Activated CD4-positive, alpha-beta T cell treated with anti-CD3 and anti-CD28 coated beads, Interleukin-2, amount 50 U/mL, for 1 hour (primary cell): ENCODE data around the gene RAPGEF4.
A peak's percentile ranks its signal among the peaks of the same experiment; 100 is the strongest.

Experiments used
- DNase-seq: peaks from one replicate; pipeline ENCODE4 v3.0.0-alpha.2; 2020

Gene RAPGEF4

DNA sequence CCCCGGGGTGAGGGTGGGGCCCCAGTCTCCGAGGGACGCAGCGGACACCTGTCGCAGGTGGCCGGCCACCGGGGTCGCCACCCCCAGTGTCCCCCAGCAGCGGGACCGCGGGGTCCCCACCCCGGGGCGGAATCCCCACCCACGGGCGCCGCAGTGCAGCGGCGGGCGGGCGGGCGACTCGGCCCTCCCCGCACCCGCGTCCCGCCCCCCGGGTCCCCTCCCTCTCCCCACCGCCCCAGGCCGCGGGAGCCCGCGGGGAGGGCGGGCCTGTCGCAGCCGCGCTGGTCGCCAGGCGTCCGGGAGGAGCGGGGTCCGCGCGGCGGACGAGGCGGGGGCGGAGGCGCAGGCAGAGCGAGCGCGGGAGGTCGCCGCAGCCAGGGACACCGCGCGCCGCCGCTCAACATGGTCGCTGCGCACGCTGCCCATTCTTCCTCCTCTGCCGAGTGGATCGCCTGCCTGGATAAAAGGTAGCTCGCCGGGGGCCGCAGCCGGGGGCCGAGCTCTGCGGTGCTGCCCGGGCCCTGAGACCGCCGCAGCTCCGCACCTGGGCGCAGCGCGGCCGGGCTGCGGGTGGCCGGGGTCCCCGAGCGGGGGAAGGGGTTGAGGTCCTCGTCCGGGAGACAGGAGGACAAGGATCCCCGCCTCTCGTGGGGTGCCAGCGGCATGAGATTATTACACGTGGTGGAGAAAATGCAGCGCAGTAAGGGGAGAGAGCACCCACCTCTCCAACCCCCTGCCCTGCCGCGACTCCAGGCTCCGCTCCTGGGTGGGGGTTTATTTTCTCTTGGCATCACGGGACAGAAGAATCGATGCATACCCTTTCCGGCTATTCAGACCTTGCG is at the start of gene RAPGEF4:
RAPGEF4 (plus strand) TSS at position 264 of the 842 bp plus-strand sequence; CDS start at position 403, 139 bp downstream.
- DNase-seq = no peak

DNA sequence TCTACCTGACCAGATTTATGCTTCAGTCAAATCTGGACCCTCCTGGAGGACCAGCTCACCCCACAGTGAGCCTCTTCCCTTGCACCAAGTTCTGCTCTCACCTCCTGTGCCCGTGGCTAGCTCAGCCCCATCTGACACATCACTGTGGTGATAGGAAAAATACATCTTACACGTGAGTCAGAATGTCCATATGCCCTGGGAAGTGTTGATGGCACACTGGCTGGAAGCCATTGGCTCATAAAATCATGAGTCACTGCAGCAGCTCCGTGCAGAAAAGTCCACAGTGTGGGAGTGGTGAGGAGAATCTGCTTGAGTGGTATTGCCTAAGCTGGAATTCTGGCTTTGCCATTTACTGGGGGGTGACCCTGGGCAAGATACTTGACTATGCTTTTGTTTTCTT is 42.6 kb upstream of the RAPGEF4 start:
- no peak for DNase-seq

DNA sequence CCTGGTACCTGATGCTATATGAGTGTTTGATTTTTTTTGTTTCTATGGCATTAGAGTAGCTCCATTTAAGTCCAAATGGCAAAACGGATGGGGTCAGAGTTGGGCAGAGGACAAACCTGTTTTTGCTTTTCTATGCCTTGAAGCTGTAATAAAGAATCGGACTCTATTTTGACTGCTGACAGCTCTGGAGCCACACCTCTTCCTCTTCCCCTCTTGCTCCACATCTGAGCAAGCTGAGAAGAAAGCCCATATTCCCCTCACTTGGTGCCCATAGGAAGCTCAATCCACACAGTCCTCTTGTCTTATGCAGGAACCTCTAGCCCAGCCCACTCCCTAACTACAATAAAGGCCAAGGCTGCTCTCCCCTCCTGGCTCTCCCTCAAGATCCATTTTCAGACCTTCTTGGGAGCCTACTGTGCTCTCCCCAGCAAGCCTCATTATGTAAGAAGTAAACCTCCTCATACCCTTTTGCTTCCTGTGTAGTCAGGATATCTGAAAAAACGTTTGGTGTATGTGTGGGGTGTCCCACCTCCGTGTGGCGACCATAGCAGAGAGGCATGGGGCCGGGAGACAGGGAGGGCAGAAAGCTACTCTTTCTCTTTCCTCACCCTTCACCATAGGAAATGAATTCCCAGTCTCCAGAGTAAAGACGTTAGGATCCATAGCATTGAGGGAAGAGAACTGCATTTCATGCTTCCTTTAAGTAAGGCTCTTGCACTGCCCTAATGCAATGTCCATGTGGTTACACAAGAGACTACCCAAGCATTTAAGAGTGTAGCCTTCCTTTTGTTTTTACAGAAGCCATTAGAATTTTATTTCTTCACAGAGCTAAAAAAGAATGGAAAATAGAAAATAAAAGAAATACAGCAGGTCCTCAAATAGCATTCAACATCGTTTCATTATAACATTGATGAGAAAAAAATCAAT is 41.9 kb upstream of the RAPGEF4 start:
- DNase-seq = no peak

DNA sequence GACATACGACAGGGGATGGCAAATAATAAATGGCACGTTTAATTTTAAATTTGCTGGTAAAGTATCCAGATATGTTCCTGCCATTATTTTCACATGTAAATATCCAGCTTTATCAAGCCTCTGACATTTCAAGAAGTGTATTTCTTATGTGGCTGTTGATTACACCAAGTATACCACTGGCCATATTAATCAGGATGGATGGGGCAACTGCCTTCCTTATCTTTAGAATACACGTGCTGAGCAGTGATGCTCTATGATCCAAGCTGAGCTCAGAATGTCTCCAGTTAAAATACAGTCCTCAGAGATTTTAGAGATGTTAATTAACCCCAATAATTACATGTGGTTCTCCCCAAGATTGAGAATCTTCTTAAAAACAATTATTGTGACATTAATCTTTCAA is 38.3 kb upstream of the RAPGEF4 start:
- DNase-seq = no peak

DNA sequence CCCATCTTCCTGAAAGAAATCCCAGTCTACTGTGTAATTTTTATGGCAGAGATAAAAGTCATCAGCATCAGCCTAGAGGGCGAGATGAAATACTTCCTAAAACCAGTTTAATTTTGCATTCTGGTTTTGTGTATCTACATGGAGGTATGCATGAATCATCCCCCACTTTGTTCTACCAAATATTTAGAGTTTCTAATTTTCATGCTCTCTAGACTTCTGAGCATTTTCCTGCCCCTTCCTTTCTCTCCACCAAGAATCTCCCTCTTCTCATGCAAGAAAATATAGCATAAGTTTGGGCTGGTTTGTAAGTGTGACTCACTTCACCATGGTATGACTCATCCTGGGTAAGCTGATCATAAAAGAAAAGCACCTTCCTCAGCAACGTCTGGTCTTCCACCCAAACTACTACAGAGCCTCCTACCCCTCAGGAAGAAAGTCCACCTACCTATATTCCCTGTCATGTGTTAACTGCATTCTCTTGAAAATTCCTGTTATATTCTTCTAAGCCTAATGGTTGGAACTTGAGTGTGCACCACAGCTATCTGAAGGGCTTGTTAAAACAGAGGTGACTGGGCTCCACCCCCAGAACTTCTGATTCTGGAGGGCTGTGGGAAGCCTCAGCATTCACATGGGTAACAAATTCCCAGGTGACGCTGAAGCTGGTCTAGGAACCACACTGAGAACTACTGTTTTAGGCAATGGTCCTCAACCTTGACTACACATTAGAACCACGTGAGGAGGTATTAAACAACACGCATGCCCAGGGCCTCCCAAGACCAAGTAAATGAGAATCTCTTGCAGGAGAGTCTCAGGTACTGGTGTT is 37.4 kb upstream of the RAPGEF4 start:
- no peak for DNase-seq

DNA sequence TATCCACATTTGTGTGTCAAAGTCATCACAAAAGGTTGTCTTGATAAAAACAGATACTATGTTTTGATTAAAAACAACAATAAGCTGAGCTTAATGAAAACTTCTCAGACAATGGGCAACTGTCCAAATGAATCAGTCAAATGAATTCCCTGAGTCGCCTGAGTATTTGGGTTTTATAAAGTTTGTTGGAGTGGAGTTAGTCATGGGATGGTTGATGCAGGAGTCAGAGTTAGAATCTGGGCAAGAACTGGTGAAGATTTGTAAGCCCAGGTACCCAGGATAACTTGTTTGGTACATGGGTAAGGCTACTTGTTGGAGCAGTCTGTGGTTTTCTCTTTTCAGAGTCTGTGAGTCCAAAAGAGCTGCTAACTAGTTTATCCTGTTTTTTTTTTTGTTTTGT is 34.4 kb upstream of the RAPGEF4 start:
- DNase-seq = no peak

DNA sequence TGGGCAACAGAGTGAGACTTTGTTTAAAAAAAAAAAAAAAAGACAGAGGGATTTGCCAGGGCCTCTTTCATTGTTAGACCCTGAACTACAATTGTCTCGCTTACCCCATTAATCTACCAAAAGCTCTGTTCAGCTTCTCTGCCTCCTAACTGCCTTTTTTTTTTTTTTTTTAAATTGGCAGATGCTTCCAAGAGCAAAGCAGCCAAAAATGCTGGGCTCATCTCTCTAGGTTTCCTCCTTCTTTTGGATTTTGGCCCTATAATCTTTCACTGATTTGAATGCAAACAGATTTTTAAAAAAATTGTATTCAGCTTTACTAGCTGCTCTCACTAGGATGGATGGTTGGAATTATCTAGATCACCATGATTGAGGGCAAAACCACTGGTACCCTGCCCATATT is 33.2 kb upstream of the RAPGEF4 start:
- no peak for DNase-seq

DNA sequence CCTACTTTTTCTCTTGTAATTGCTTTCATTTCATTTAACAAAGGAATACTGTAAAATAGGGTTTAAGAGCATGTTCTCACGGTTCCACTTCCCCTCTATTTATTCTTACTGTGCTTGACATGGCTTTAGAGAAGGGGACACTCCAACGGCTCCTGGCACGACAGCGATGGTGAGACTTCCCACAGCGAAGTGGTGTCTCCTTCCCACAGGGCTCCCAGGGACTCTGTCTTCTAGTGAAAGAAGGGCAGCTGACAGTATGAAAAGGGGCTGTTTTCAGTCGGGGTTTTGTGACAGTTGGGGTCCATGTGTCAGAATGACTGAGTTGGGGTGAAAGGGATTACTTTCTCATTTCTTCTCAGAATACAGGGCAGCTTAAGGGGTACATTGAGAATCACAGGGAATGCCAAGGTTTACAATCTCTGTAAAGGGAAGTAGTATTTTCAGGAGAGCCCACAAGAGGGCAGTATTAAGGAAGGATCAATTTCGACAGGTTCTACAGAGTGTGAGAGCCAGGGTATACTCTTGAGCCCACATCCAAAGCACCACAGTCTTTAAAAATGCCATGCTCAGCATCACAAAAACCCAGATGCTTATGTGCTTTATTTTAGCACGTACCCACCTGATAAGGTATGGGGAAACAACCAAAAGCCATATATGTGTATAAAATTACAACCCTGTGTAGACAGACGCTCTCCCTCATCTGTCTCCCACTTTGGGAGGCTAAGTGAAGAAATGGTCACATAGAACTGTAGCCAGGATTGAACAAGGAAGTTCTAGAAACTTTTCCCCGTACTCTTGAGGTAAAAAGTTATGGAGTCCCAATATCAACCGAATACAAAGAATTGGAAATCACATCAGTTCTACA is 31.3 kb upstream of the RAPGEF4 start:
- DNase-seq = no peak

DNA sequence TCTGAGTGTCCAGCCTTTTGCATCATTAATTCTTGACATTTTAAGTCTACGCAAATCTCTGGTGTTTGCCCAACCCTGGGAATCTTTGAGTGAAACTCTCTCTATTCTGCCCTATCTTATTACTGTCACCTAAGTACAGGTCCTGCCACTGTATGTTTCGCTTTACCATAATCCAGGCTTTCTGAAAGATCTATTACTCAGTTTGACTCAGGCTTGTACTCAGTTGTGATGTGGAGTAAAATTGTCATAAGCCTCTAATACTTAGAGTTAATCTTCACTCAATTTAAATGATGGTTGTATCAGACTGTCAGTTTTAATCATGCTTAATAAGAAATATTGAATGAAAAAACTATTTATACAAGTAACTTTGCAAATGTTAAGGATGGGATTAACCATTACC is 30.3 kb upstream of the RAPGEF4 start:
- DNase-seq = no peak

DNA sequence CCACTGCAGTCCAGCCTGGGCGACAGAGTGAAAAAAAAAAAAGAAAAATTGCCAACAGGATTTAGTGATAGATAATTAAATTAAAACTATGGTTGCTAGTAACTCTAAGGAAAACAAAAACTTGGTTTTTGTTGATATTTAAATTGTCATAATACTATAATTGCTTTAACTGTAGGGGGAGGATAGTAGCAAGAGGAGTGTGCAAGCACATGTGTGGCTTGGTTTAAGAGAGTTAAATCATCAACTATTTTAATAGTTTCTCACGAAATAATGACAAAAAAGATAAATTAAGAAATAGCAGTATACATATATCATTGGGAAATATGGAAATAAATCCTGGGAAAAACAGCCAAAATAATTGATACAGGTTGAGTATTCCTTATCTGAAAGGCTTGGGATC is 27.4 kb upstream of the RAPGEF4 start:
- DNase-seq = no peak

DNA sequence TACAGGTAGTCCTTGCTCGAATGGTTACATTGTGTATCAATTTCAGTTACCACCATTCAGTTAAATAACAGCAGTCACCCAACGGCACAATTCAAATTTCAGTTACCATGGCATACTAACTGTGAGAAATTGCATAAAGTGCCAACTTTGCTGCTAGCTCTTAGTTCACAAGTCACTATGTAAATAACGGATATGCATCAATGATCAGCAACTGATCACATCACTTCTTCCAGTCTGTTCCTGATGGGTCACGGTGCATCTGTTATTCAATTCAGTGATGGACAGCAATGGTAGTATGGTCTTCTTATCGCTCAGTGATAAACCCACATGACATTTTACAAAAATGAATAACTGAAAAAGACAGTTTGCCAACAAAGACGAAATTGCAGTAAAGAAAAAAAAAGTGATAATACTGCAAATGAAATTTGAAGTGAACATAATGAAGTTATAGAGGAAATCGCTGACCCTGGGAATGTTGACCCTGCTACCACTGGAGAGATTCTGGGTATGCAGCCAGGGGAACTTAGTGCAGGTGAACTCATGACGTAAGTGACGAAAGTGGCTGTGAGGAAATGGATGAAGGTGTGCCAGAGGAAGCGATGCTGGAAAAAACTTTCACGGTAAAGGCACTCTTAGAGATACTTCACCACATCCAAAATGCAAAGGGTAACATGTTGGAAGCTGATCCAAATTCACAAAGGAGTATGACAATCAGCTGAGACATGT is 25.9 kb upstream of the RAPGEF4 start:
- DNase-seq = no peak

DNA sequence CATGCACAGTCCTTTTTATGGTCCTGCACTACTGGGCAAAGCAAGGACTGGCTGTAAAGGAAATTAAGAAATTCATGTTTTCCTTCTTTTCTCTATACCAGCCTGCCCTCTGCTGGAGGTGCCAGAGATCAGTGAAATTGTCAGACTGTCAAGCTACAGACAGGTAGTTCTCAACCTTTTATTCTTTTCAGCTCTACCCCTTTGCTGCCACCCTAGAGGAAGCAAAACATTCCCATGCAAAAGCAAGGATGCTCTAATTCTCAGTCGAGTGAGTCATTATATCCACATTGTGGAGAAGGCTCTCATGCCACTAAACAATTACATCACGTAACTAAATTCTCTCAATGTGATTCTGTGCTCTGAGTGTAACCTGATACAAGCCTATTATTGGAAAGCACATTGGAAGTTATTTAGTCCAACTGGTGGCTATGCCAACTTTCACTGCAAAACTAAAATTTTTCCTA is 25.0 kb upstream of the RAPGEF4 start:
- peak; percentile 33 for DNase-seq

DNA sequence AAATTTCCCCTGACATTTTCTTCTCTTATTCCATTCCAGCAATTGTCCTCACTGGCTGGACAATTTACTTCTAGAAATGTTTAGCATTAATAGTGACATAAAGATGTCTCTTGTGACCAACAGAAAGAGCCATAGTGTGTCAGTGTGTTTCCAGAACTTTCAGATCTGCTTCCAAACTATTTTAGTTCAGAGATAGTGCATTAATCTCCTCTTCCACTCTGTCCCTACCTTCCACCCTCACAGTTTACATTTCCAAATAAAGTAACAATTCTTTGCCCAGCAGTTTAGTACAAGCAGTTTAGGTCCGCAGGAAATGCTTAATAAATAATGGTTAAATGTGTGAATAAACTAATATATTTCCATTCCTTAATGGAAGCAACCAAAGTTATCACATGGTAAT is 24.5 kb upstream of the RAPGEF4 start:
- no peak for DNase-seq

DNA sequence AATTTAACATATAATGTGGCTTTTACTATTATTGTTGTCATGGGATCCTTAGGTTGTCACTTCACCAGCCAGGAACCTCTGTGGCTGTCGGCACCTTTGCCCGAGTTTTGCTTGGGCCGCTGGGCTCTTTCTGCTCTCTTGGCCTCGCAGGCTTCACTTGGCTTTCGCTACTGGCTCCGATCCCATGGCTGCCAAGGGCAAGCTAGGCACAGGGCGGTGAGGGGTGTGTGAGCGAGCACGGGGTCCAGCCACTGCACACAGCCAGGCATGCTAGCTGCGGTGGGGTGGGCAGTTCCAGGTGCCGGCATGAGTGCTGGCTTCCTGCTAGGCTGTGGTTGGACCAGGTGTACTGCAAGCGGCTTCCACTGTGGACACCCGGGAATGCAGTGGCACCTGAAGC is 23.4 kb upstream of the RAPGEF4 start:
- no peak for DNase-seq

DNA sequence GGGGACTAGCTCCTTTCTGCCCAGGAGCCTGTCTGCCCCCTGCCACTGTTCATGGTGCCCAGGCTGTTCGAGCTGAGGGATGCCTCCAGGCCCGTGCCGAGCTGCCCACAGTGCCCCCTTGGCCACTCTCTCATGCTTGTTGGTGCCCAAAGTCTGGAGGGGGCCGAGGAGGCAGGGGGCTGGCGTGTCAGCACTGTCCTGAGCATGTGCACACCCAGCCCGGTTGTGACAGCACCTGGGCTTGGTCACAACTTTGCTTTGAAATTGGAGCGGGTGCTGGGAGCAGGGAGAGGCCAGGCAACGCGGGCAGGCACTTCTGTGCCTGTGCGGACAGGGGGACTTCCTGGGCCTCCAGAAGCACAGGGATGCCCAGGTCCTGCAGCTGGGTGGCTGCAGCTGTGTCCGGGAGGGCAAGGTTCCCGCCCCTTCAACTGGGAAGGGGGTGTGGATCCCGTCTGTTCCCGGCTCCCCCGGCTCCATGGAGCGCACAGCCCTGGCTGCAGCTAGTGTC is 22.2 kb upstream of the RAPGEF4 start:
- DNase-seq = no peak

DNA sequence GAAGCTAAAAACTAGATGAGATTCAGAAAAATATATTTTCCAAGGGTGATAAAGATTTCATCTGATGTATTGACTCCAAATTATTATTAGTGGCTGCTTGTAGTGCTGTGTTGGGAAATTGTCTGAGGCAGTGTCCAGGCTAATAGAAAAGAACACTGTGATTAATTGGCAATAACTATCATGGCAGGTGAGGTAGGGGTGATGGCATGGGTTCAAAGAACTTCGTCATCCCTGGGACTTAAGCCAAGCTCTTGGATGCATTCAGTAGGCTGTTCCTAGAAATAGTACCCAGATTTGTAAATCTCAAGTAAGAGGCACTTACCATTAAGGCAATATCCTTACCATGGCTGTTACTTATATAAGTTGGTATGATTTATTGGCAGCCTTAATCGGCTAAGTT is 13.2 kb upstream of the RAPGEF4 start:
- no peak for DNase-seq

DNA sequence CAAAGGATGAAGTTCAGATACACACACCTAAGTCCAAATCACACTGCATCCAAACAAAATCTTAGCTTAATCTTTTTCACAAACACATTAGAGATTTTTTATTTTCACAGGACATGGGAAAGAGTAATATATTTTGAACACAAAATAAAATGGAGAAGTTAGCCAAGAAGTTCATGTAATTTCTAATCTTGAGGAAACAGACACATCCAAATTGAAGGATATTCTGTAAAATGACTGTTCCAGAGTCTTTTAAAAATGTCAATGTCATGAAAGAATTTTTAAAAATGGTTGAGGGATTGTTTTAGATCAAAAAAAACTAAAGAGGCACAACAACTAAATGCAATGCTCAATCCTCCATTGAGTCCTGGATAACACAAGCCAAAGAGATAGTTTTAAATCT is 12.4 kb upstream of the RAPGEF4 start:
- no peak for DNase-seq

DNA sequence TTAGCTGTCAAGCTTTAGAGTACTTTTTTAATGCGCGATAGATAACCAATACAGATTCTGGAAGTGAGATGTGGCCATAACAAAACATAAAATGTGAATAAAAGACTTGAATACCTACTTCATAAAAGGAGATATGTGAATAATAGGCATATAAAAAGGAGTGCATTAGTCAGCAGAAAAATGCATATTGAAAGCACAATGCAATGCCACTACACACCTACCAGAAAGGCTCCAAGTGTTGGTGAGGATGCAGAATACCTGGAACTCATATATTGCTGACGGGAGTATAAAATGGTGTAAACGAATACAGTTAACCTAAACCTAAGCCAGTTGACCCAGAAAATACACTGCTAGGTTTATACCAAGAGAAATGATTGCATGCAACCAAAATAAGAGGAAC is 10.9 kb upstream of the RAPGEF4 start:
- DNase-seq = no peak

DNA sequence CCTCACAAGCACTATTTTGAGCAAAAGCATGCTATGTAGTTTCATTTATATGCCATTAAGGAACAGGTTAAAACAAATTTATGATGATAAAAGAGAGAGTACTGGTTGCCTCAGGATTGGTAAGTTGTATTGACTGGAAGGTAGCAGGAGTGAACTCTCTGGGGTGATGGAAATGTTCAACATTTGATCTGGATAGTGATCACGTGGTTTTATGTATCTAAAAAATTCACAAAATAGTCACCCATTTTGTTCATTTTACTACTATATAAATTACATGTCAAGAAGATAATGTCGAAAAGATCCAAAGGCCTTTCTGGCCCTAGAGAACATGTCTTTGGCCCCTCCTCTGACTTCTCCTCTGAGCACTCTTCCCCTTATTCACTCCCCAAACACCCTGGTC is 10.4 kb upstream of the RAPGEF4 start:
- no peak for DNase-seq

DNA sequence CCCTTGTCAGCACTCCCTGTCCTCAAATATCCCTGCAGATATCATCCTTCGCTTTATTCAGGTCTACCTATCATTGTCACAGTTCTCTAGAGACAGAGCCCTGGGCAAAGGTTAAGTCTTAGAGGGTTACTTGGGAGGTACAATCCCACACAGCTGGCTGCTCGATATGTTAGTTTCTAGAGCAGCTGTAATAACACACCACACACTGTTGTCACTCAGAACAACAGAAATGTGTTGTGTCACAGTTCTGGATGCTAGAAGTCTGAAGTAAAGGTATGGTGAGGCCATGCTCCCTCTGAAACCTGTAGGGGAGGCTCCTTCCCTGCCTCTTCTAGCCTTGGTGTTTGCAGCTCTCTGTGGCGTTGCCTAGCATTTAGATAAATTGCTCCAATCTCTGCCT is 9.9 kb upstream of the RAPGEF4 start:
- no peak for DNase-seq

DNA sequence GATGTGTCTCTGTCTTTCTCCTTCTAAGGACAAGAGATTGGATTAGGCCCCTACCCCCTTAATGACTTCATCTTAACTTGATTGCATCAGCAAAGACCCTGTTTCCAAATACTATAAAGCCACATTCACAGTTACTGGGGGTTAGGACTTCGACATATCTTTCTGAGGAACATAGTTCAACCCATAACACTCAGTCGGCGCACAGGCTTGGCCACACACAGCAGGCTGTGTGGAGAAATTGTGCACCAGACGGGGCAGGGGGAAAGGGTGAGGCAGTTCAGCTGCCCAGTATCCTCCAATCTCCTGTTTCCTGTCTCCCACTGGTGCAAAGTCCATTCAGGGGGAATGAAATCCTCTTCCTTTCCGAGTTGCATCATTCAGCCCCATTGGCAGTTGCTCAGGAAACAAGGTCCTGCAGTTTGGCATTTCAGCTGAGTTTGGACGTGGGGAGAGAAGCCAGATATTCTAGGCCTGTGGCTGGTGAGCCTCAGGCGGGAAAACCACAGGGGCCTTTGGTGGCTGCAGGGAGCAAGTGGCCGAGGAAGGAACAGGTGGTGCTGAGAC is 9.4 kb upstream of the RAPGEF4 start:
- DNase-seq = no peak
